GM12878 (cell line): ENCODE results near the gene VTN. TPM values are rescaled to one million over a fixed set of nuclear protein-coding genes. Genes with fewer than 3 reads are reported as not detected.

Experiments
- ATAC-seq: fragments of 200-7000 bp; cut with Tn5 transposase; 3 replicates; pipeline ENCODE4 v1.9.1; 2020; ENCODE audit warnings: mild to moderate bottlenecking, moderate library complexity
- BruUV-seq: library from RNA; stranded (reverse); fragments of 400-500 nt; replicated peaks from 2 replicates; lab custom pipeline; 2021; lab: Mats Ljungman, UMichigan
- CTCF ChIA-PET: fragments of 300-600 bp; sonication (Branson Sonifier 250); formaldehyde crosslinking; extraction: SDS; loops from one replicate; lab custom pipeline; 2021; ENCODE audit warnings: inconsistent platforms; lab: Yijun Ruan, JAX
- POLR2A ChIA-PET: fragments of 350-600 bp; formaldehyde crosslinking; extraction: SDS; loops from one replicate; lab custom pipeline; 2021; ENCODE audit warnings: inconsistent platforms; lab: Charles Lee
- RAD21 ChIA-PET: fragments of 300-600 bp; sonication (Branson Sonifier 250); formaldehyde crosslinking; loops from one replicate; lab custom pipeline; 2023; ENCODE audit warnings: antibody characterized with exemption; ENCODE audit not compliant: unreplicated experiment; lab: Charles Lee
- SMC1A ChIA-PET: fragments of 300-600 bp; sonication (Branson Sonifier 250); formaldehyde crosslinking; loops from one replicate; lab custom pipeline; 2023; ENCODE audit not compliant: unreplicated experiment, uncharacterized antibody; lab: Charles Lee
- DNase-seq: peaks from one replicate; pipeline ENCODE4 v3.0.0-alpha.2; 2011; ENCODE audit warnings: low read depth, low spot score
- FAIRE-seq: peaks from 3 replicates; lab custom pipeline; 2011; peaks lifted over from hg19 to GRCh38; lab: Jason Lieb, UNC
- H2AFZ ChIP-seq: 2 replicates; pipeline ENCODE4 v1.6.0; 2011; ENCODE audit warnings: low read depth, low read length, control low read depth; ENCODE audit not compliant: control insufficient read depth
- H3K27ac ChIP-seq: 2 replicates; pipeline ENCODE4 v1.5.1; 2011; ENCODE audit warnings: control low read depth; ENCODE audit not compliant: control insufficient read depth, insufficient read depth
- H3K27me3 ChIP-seq, 2 experiments: replicated peaks in 1 of 2; 2 replicates each; pipeline versions ENCODE4 v1.6.0 to v1.6.1; 2011; ENCODE audit warnings: low read length in 1 of 2; ENCODE audit not compliant: control insufficient read depth in 2 of 2, insufficient read depth in 2 of 2
- H3K36me3 ChIP-seq, 2 experiments: 2 replicates each; pipeline ENCODE4 v1.5.1; 2011; ENCODE audit warnings: low read length in 1 of 2; ENCODE audit not compliant: control insufficient read depth in 2 of 2, insufficient read depth in 2 of 2
- H3K4me1 ChIP-seq: 2 replicates; pipeline ENCODE4 v1.6.1; 2011; ENCODE audit warnings: mild to moderate bottlenecking, low read length, moderate library complexity, mixed read lengths; ENCODE audit not compliant: control insufficient read depth, insufficient read depth
- H3K4me2 ChIP-seq: 2 replicates; pipeline ENCODE4 v1.6.0; 2011; ENCODE audit warnings: control low read depth; ENCODE audit not compliant: control insufficient read depth, insufficient read depth
- H3K4me3 ChIP-seq: fragments of 200-600 bp; sonication (generic); 2 replicates; pipeline ENCODE4 v1.5.1; 2016
- H3K79me2 ChIP-seq: 2 replicates; pipeline ENCODE4 v1.6.0; 2011; ENCODE audit warnings: low read length; ENCODE audit not compliant: control insufficient read depth, insufficient read depth
- H3K9ac ChIP-seq: 2 replicates; pipeline ENCODE4 v1.8.0; 2011; ENCODE audit warnings: low read length, control low read depth, mixed read lengths; ENCODE audit not compliant: control insufficient read depth, insufficient read depth
- H3K9me3 ChIP-seq: replicated peaks from 3 replicates; pipeline ENCODE4 v1.5.1; 2011; ENCODE audit warnings: mild to moderate bottlenecking, low read length; ENCODE audit not compliant: control insufficient read depth, insufficient read depth
- H4K20me1 ChIP-seq: 2 replicates; pipeline ENCODE4 v1.6.0; 2011; ENCODE audit not compliant: control insufficient read depth, insufficient read depth
- BCL11A ChIP-seq: IDR thresholded peaks from 2 replicates; pipeline ENCODE4 v1.6.1; 2011; ENCODE audit warnings: low read depth, low read length
- EGR1 ChIP-seq, 2 experiments: IDR thresholded peaks; 1 replicate in 1 of 2; 2 replicates in 1 of 2; pipeline ENCODE4 v1.6.1; 2011 to 2012; ENCODE audit warnings: low read depth in 2 of 2, low read length in 2 of 2, borderline replicate concordance in 1 of 2, mild to moderate bottlenecking in 1 of 2, moderate library complexity in 1 of 2
- NFXL1 ChIP-seq: fragments of 450-650 bp; IDR thresholded peaks from 2 replicates; pipeline ENCODE4 v1.6.1; 2017; ENCODE audit warnings: antibody characterized with exemption, mild to moderate bottlenecking, borderline replicate concordance
- POLR2A ChIP-seq: IDR thresholded peaks from 2 replicates; pipeline ENCODE4 v1.6.1; 2011; ENCODE audit warnings: low read depth, mild to moderate bottlenecking, low read length
- RBBP5 ChIP-seq: fragments of 200-600 bp; sonication (generic); conservative IDR thresholded peaks from 2 replicates; pipeline ENCODE4 v1.6.1; 2016
- RELA ChIP-seq: fragments of 450-650 bp; IDR thresholded peaks from 2 replicates; pipeline ENCODE4 v1.8.0; 2014; ENCODE audit warnings: borderline replicate concordance; ENCODE audit not compliant: partially characterized antibody
- SIN3A ChIP-seq: IDR thresholded peaks from 2 replicates; pipeline ENCODE4 v1.6.1; 2012; ENCODE audit warnings: low read depth, low read length, improper control_type of control experiment
- SMAD1 ChIP-seq: fragments of 450-650 bp; IDR thresholded peaks from 2 replicates; pipeline ENCODE4 v1.6.1; 2018; ENCODE audit warnings: mild to moderate bottlenecking, low read depth; ENCODE audit not compliant: partially characterized antibody
- SRF ChIP-seq, 2 experiments: IDR thresholded peaks; 2 replicates each; pipeline ENCODE4 v1.6.1; 2011; ENCODE audit warnings: low read depth in 2 of 2, low read length in 2 of 2, mild to moderate bottlenecking in 1 of 2, moderate library complexity in 1 of 2
- YBX1 ChIP-seq: fragments of 450-650 bp; IDR thresholded peaks from 2 replicates; pipeline ENCODE4 v1.6.1; 2016; ENCODE audit warnings: antibody characterized with exemption
- YY1 ChIP-seq: IDR thresholded peaks from 2 replicates; pipeline ENCODE4 v1.6.1; 2011; ENCODE audit warnings: low read depth, mild to moderate bottlenecking, low read length
- ZNF207 ChIP-seq: fragments of 450-650 bp; IDR thresholded peaks from 2 replicates; pipeline ENCODE4 v1.6.1; 2014; ENCODE audit warnings: antibody characterized with exemption, mild to moderate bottlenecking, borderline replicate concordance
- ZNF622 ChIP-seq: fragments of 450-650 bp; IDR thresholded peaks from 2 replicates; pipeline ENCODE4 v1.6.1; 2017; ENCODE audit warnings: mild to moderate bottlenecking, inconsistent platforms
- ZSCAN29 ChIP-seq: fragments of 450-650 bp; IDR thresholded peaks from 2 replicates; pipeline ENCODE4 v1.6.1; 2017; ENCODE audit warnings: mild to moderate bottlenecking, moderate library complexity
- WGBS: methylation state at CpG from one replicate; pipeline ENCODE4 v1.1.6; 2016; ENCODE audit warnings: low lambda C conversion rate; ENCODE audit not compliant: insufficient replicate concordance, insufficient coverage; ENCODE audit errors: missing lambda C conversion rate; 5-methylcytosine and 5-hydroxymethylcytosine counted together
- in situ Hi-C: fragments of 300-500 bp; cut with MboI; formaldehyde crosslinking; loops from 9 replicates; pipeline ENCODE4 v1.14.3; 2018; ENCODE audit warnings: mixed read lengths
- intact Hi-C: fragments of 100-400 bp; cut with micrococcal nuclease; formaldehyde crosslinking; loops from one replicate; pipeline ENCODE4 v1.14.2; 2022; ENCODE audit not compliant: unreplicated experiment
- polyA plus RNA-seq, 11 experiments: library from polyadenylated mRNA; depleted of rRNA in 4 of 11; unstranded in 6 of 11; stranded (reverse) in 5 of 11; fragments of >200 nt; fragmentation: Nextera tagmentation in 4 of 11; fragmentation: Illumina TruSeq in 1 of 11; extraction: Ambion mirVana in 4 of 11; extraction: Trizol in 1 of 11; gene quantifications; 1 replicate in 1 of 11; 2 replicates in 10 of 11; pipeline versions ENCODE4 v1.2.1 to v1.2.3, GENCODE V29; 2011 to 2016; ENCODE audit warnings: inconsistent platforms in 2 of 11, missing spikeins in 2 of 11, low read depth in 1 of 11
- total RNA-seq, 4 experiments: library from RNA; depleted of rRNA in 3 of 4; stranded (reverse); fragments of >200 nt in 3 of 4; fragmentation: Illumina TruSeq in 1 of 4; extraction: Trizol in 1 of 4; gene quantifications; 2 replicates each; pipeline versions ENCODE4 v1.2.1 to v1.2.3, GENCODE V29; 2013 to 2021
- TF ChIP-seq, protein P1 (sequence below): IDR thresholded peaks from 2 replicates; pipeline ENCODE4 v1.6.1; 2011; ENCODE audit warnings: low read depth, low read length, improper control_type of control experiment, borderline replicate concordance

The VTN gene
- total and polyA plus RNA-seq, 10 of the 15 experiments (the other 5 are each of a cell fraction or from before 2014, with no cell fraction given) = 0.04 to 1.3 (median 0.13) TPM; not detected in 5

DNA sequence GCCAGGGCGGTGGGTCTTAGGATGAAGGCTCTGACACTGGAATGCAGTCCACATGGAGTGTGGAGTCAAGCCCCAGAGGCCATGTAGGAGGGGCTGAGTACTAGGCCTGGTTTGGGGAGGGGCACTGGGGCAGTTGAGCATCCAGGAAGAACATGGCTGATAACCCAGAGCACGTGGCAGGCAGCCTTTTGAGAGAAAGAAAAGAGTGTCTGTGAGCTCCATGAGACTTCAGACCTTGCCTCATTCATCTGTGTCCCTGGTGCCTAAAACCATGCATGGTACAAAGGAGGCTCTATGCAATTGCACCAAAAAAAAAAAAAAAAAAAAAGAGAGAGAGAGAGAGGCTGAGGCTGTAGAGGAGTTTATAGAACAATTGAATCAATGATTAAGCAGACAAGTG, 21.3 kb upstream of the VTN start:
- no peaks in the 10 kb centered on the region for H3K9me3 ChIP-seq
- CTCF ChIA-PET = interaction anchor here (1.7 kb wide), 1 partner anchor 25 kb away, joined by 5 read pairs; no protein-coding TSS in a partner anchor
- H4K20me1 ChIP-seq = no peaks in the 10 kb centered on the region
- no peaks in the 10 kb centered on the region for H3K27me3 ChIP-seq
- FAIRE-seq = no peak
- POLR2A ChIA-PET = interaction anchor here (0.7 kb wide), 1 partner anchor 318 kb away, joined by 4 read pairs; no protein-coding TSS in a partner anchor
- RAD21 ChIA-PET = interaction anchor here (0.6 kb wide), 1 partner anchor 129 kb away, joined by 4 read pairs; no protein-coding TSS in a partner anchor
- peaks cover 0 to 15% of the 10 kb centered on the region in 2 experiments; a peak in 3 of 4 replicates for H3K36me3 ChIP-seq
- 78% methylated on average over 2 of the region's 2 CpGs for whole genome bisulfite sequencing
- no peak overlapping the region for H2AFZ ChIP-seq
- BruUV-seq = no TSS peak
- no peak overlapping the region for H3K9ac ChIP-seq
- no peak overlapping the region for H3K27ac ChIP-seq
- SMC1A ChIA-PET = interaction anchor here (0.5 to 1.4 kb wide), 3 partner anchors 18 to 140 kb away, joined by 3 to 4 read pairs (median 3); no protein-coding TSS in a partner anchor
- H3K79me2 ChIP-seq = no peaks in the 10 kb centered on the region
- in situ Hi-C loops (no loop called here), intact Hi-C loops (no loop called here)
- ATAC-seq = no peak
- H3K4me3 ChIP-seq = no peak overlapping the region
- H3K4me1 ChIP-seq = no peaks in the 10 kb centered on the region
- no peak for TF ChIP-seq YBX1
- no peak for TF ChIP-seq ZNF207
- TF ChIP-seq RELA = no peak
- TF ChIP-seq SIN3A = no peak
- no peak for TF ChIP-seq EGR1 (IDR thresholded peaks at IDR 0.05; ENCODE audit: borderline replicate concordance in 1 of 2, low read depth in 2 of 2, low read length in 2 of 2)
- TF ChIP-seq BCL11A = no peak
- TF ChIP-seq POLR2A = no peak
- no peak for TF ChIP-seq ZSCAN29
- TF ChIP-seq ZNF622 = no peak
- TF ChIP-seq NFXL1 = no peak
- no peak for TF ChIP-seq YY1
- no peak for TF ChIP-seq SRF (IDR thresholded peaks at IDR 0.05; ENCODE audit: low read depth in 2 of 2, low read length in 2 of 2)
- TF ChIP-seq SMAD1 = no peak
- TF ChIP-seq, protein P1, sequence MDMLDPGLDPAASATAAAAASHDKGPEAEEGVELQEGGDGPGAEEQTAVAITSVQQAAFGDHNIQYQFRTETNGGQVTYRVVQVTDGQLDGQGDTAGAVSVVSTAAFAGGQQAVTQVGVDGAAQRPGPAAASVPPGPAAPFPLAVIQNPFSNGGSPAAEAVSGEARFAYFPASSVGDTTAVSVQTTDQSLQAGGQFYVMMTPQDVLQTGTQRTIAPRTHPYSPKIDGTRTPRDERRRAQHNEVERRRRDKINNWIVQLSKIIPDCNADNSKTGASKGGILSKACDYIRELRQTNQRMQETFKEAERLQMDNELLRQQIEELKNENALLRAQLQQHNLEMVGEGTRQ = no peak
- no peak for TF ChIP-seq RBBP5
- DNase-seq = no peak
- H3K4me2 ChIP-seq = no peak overlapping the region
